Endothelial cell of umbilical vein (primary cell): ENCODE measurements around the gene CNTNAP2. TPM values are rescaled to one million over a fixed set of nuclear protein-coding genes. Genes with fewer than 3 reads are reported as not detected.

Experiments used
- BruUV-seq: library from RNA; stranded (reverse); fragments of 400-500 nt; replicated peaks from 2 replicates; lab custom pipeline; 2021; lab: Mats Ljungman, UMichigan
- CTCF ChIA-PET: fragments of 300-600, 350-600 bp; sonication (Branson Sonifier 250); formaldehyde crosslinking; loops from one replicate; lab custom pipeline; 2021; ENCODE audit warnings: antibody characterized with exemption, inconsistent platforms; lab: Charles Lee
- POLR2A ChIA-PET: fragments of 300-600, 350-600 bp; sonication (Branson Sonifier 250); formaldehyde crosslinking; loops from one replicate; lab custom pipeline; 2021; ENCODE audit warnings: antibody characterized with exemption, inconsistent platforms; lab: Charles Lee
- DNase-seq: peaks from one replicate; pipeline ENCODE4 v3.0.0-alpha.2; 2011; ENCODE audit warnings: low read depth, low spot score
- FAIRE-seq: peaks from 2 replicates; lab custom pipeline; 2011; peaks lifted over from hg19 to GRCh38; lab: Jason Lieb, UNC
- H2AFZ ChIP-seq: 2 replicates; pipeline ENCODE4 v1.6.0; 2012; ENCODE audit warnings: low read depth, low read length, control low read depth, inconsistent platforms
- H3K27ac ChIP-seq: 2 replicates; pipeline ENCODE4 v1.5.1; 2011; ENCODE audit warnings: low read depth, mild to moderate bottlenecking, control low read depth, low read length, moderate library complexity; ENCODE audit not compliant: insufficient read depth
- H3K27me3 ChIP-seq, 2 experiments: 2 replicates each; pipeline versions ENCODE4 v1.6.0 to v1.6.1; 2011; ENCODE audit warnings: low read length in 2 of 2, mixed read lengths in 1 of 2; ENCODE audit not compliant: control insufficient read depth in 2 of 2, insufficient read depth in 2 of 2
- H3K36me3 ChIP-seq, 2 experiments: 2 replicates in 1 of 2; 3 replicates in 1 of 2; pipeline ENCODE4 v1.5.1; 2011; ENCODE audit warnings: low read length in 2 of 2, mild to moderate bottlenecking in 1 of 2, moderate library complexity in 1 of 2; ENCODE audit not compliant: control insufficient read depth in 2 of 2, insufficient read depth in 2 of 2; ENCODE audit errors: extremely low read depth in 1 of 2
- H3K4me1 ChIP-seq: 3 replicates; pipeline ENCODE4 v1.5.1; 2011; ENCODE audit warnings: mild to moderate bottlenecking, low read length; ENCODE audit not compliant: control insufficient read depth, insufficient read depth; ENCODE audit errors: extremely low read depth
- H3K4me2 ChIP-seq: 2 replicates; pipeline ENCODE4 v1.6.1; 2011; ENCODE audit warnings: low read length, control low read depth, mixed read lengths; ENCODE audit not compliant: insufficient read depth
- H3K4me3 ChIP-seq, 3 experiments: fragments of 200-600 bp in 1 of 3; sonication (generic), shearing (Covaris generic) in 1 of 3; replicated peaks in 1 of 3; 2 replicates each; pipeline ENCODE4 v1.5.1; 2011 to 2016; ENCODE audit warnings: control low read depth in 3 of 3, low read length in 3 of 3, mild to moderate bottlenecking in 2 of 3, inconsistent platforms in 1 of 3, low read depth in 1 of 3, moderate library complexity in 1 of 3; ENCODE audit not compliant: insufficient read depth in 1 of 3
- H3K79me2 ChIP-seq: 2 replicates; pipeline ENCODE4 v1.6.0; 2012; ENCODE audit warnings: low read length, inconsistent platforms; ENCODE audit not compliant: control insufficient read depth, insufficient read depth
- H3K9ac ChIP-seq: replicated peaks from 2 replicates; pipeline ENCODE3; 2011; ENCODE audit warnings: low read length, control low read depth; ENCODE audit not compliant: insufficient read depth; ENCODE audit errors: extremely low read depth
- H3K9me1 ChIP-seq: replicated peaks from 3 replicates; pipeline ENCODE4 v1.6.0; 2011; ENCODE audit warnings: mild to moderate bottlenecking, low read length; ENCODE audit not compliant: control insufficient read depth, insufficient read depth; ENCODE audit errors: extremely low read depth
- H3K9me3 ChIP-seq: replicated peaks from 2 replicates; pipeline ENCODE4 v1.5.1; 2012; ENCODE audit warnings: low read length, inconsistent platforms; ENCODE audit not compliant: control insufficient read depth, insufficient read depth
- H4K20me1 ChIP-seq: replicated peaks from 2 replicates; pipeline ENCODE3; 2011; ENCODE audit warnings: mild to moderate bottlenecking, low read length; ENCODE audit not compliant: control insufficient read depth, insufficient read depth; ENCODE audit errors: extremely low read depth
- EZH2 ChIP-seq: IDR thresholded peaks from 2 replicates; pipeline ENCODE4 v1.6.1; 2012; ENCODE audit warnings: borderline replicate concordance, low read depth, mild to moderate bottlenecking, moderate library complexity, low read length, inconsistent platforms; ENCODE audit not compliant: severe bottlenecking
- FOS ChIP-seq: IDR thresholded peaks from 2 replicates; pipeline ENCODE4 v1.6.1; 2011; ENCODE audit warnings: mild to moderate bottlenecking, low read length, moderate library complexity, borderline replicate concordance; ENCODE audit not compliant: insufficient read depth
- GATA2 ChIP-seq: IDR thresholded peaks from 2 replicates; pipeline ENCODE4 v1.7.0; 2011; ENCODE audit warnings: low read depth, mild to moderate bottlenecking, moderate library complexity, mixed read lengths, low read length; ENCODE audit not compliant: insufficient read length, insufficient read depth
- JUN ChIP-seq: IDR thresholded peaks from 2 replicates; pipeline ENCODE4 v1.6.1; 2011; ENCODE audit warnings: borderline replicate concordance, low read depth; ENCODE audit not compliant: insufficient read length, insufficient read depth
- MYC ChIP-seq: IDR thresholded peaks from one replicate; pipeline ENCODE4 v1.6.1; 2011; ENCODE audit warnings: mild to moderate bottlenecking, low read depth, low read length
- POLR2A ChIP-seq: IDR thresholded peaks from 2 replicates; pipeline ENCODE4 v1.6.1; 2012; ENCODE audit warnings: low read depth, mild to moderate bottlenecking, control low read depth, low read length
- POLR2AphosphoS5 ChIP-seq: IDR thresholded peaks from 2 replicates; pipeline ENCODE4 v1.6.1; 2012; ENCODE audit warnings: low read depth, mild to moderate bottlenecking, control low read depth, low read length, moderate library complexity; ENCODE audit not compliant: insufficient read depth
- dilution Hi-C: fragments of 300-500 bp; cut with MboI; formaldehyde crosslinking; loops from one replicate; pipeline ENCODE4 v1.15.0; 2019; ENCODE audit warnings: low sequenced_read_pairs; ENCODE audit not compliant: extremely low pct_ligation_motif_present
- intact Hi-C: fragments of 100-400 bp; cut with micrococcal nuclease; formaldehyde crosslinking; loops from one replicate; pipeline ENCODE4 v1.10.0; 2022
- polyA plus RNA-seq, 4 experiments: library from polyadenylated mRNA; depleted of rRNA in 3 of 4; stranded (reverse) in 3 of 4; unstranded in 1 of 4; fragments of >200 nt; gene quantifications; 2 replicates each; pipeline versions ENCODE4 v1.2.1 to v1.2.3, GENCODE V29; 2011 to 2012; ENCODE audit warnings: missing spikeins in 1 of 4
- total RNA-seq: library from RNA; stranded (reverse); gene quantifications from 2 replicates; pipeline ENCODE4 v1.2.3, GENCODE V29; 2021
- TF ChIP-seq, protein P1 (sequence below): IDR thresholded peaks from 2 replicates; pipeline ENCODE4 v1.6.1; 2011; ENCODE audit not compliant: insufficient read depth, insufficient read length
- TF ChIP-seq, protein P2 (sequence below), 2 donors: IDR thresholded peaks; 1 replicate in 1 of 2; 2 replicates in 1 of 2; pipeline ENCODE4 v1.5.1; 2011; ENCODE audit warnings: low read length in 2 of 2, mild to moderate bottlenecking in 2 of 2, moderate library complexity in 2 of 2, control low read depth in 1 of 2, inconsistent platforms in 1 of 2, low read depth in 1 of 2; ENCODE audit not compliant: insufficient read depth in 1 of 2; ENCODE audit errors: extremely low read depth in 1 of 2

CNTNAP2 gene
- total and polyA plus RNA-seq, 2 donors (not counting 3 experiments of a cell fraction or from before 2014, with no cell fraction given) = not detected

DNA sequence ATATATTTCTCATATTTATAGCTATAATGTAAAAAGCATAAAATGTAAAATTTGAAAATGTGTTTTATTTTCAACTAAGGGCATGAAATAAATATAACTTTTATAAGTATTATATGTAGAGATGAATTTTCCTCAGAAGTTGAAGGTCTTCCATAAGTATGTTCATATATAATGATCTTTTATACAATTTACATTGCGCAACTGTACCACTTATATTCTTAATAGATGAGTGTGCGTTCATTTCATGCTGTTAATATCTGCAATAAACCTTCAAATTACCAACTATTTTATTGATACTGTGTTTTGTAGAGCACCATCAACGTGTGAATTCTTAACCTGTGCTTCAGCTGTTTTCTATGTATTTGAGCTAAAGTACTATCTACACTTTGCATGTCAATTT is 285.3 kb downstream of the CNTNAP2 start:
- BruUV-seq = no TSS peak
- peaks cover 5% of the 10 kb centered on the region for H3K9me3 ChIP-seq
- no peak overlapping the region for H3K4me3 ChIP-seq
- no peak overlapping the region for H3K4me2 ChIP-seq
- FAIRE-seq (no peak), DNase-seq (no peak)
- H3K9ac ChIP-seq = no peak overlapping the region
- no peaks in the 10 kb centered on the region for H3K4me1 ChIP-seq
- dilution Hi-C loops (no loop called here), intact Hi-C loops (no loop called here)
- ChIA-PET POLR2A (no interaction called here), CTCF (no interaction called here)
- no peaks in the 10 kb centered on the region for H3K79me2 ChIP-seq
- H3K9me1 ChIP-seq = no peaks in the 10 kb centered on the region
- no peaks in the 10 kb centered on the region for H3K27me3 ChIP-seq
- H4K20me1 ChIP-seq = no peaks in the 10 kb centered on the region
- H3K36me3 ChIP-seq = no peaks in the 10 kb centered on the region
- H3K27ac ChIP-seq = no peak overlapping the region
- no peak overlapping the region for H2AFZ ChIP-seq
- no peak for TF ChIP-seq EZH2
- TF ChIP-seq, protein P1, sequence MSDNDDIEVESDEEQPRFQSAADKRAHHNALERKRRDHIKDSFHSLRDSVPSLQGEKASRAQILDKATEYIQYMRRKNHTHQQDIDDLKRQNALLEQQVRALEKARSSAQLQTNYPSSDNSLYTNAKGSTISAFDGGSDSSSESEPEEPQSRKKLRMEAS = no peak
- TF ChIP-seq POLR2AphosphoS5 = no peak
- TF ChIP-seq JUN = no peak
- no peak for TF ChIP-seq MYC
- no peak for TF ChIP-seq POLR2A
- no peak for TF ChIP-seq GATA2
- TF ChIP-seq, protein P2, sequence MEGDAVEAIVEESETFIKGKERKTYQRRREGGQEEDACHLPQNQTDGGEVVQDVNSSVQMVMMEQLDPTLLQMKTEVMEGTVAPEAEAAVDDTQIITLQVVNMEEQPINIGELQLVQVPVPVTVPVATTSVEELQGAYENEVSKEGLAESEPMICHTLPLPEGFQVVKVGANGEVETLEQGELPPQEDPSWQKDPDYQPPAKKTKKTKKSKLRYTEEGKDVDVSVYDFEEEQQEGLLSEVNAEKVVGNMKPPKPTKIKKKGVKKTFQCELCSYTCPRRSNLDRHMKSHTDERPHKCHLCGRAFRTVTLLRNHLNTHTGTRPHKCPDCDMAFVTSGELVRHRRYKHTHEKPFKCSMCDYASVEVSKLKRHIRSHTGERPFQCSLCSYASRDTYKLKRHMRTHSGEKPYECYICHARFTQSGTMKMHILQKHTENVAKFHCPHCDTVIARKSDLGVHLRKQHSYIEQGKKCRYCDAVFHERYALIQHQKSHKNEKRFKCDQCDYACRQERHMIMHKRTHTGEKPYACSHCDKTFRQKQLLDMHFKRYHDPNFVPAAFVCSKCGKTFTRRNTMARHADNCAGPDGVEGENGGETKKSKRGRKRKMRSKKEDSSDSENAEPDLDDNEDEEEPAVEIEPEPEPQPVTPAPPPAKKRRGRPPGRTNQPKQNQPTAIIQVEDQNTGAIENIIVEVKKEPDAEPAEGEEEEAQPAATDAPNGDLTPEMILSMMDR (IDR thresholded peaks at IDR 0.05; ENCODE audit: extremely low read depth in 1 of 2, insufficient read depth in 1 of 2, low read depth in 1 of 2, low read length in 2 of 2) = no peak
- no peak for TF ChIP-seq FOS
